Smooth muscle cell (in vitro differentiated cells): ENCODE data around the gene SPATA17. TPM values are rescaled to one million over a fixed set of nuclear protein-coding genes. Genes with fewer than 3 reads are reported as not detected.
"Not testable (repeated sequence)": the region's sequence is repeated elsewhere in the genome, so short reads cannot be mapped to it uniquely, and the experiment has no call there.

Experiments used
- DNase-seq: peaks from one replicate; lab custom pipeline; 2025; ENCODE audit not compliant: unreplicated experiment; lab: John Stamatoyannopoulos, UW
- H2AFZ ChIP-seq: fragments of 200-600 bp; sonication (generic); 2 replicates; pipeline ENCODE4 v1.6.0; 2016; ENCODE audit warnings: antibody characterized with exemption, low read depth, mild to moderate bottlenecking
- H3F3A ChIP-seq: fragments of 200-600 bp; sonication (generic); 2 replicates; pipeline ENCODE4 v1.6.0; 2017; ENCODE audit warnings: antibody characterized with exemption, low read depth
- H3K27ac ChIP-seq: fragments of 200-600 bp; sonication (generic); 2 replicates; pipeline ENCODE4 v1.5.1; 2016; ENCODE audit warnings: low read depth, mild to moderate bottlenecking
- H3K27me3 ChIP-seq: fragments of 200-600 bp; sonication (generic); 2 replicates; pipeline ENCODE4 v1.6.1; 2016; ENCODE audit warnings: low read depth, mild to moderate bottlenecking
- H3K36me3 ChIP-seq: fragments of 200-600 bp; sonication (generic); 2 replicates; pipeline ENCODE4 v1.5.1; 2016; ENCODE audit warnings: low read depth
- H3K4me1 ChIP-seq: fragments of 200-600 bp; sonication (generic); 2 replicates; pipeline ENCODE4 v1.5.1; 2016; ENCODE audit warnings: low read depth
- H3K4me2 ChIP-seq: fragments of 200-600 bp; sonication (generic); 2 replicates; pipeline ENCODE4 v1.6.0; 2016; ENCODE audit warnings: mild to moderate bottlenecking
- H3K4me3 ChIP-seq: fragments of 200-600 bp; sonication (generic); 2 replicates; pipeline ENCODE4 v1.5.1; 2016; ENCODE audit warnings: mild to moderate bottlenecking
- H3K79me2 ChIP-seq: fragments of 200-600 bp; sonication (generic); 2 replicates; pipeline ENCODE4 v1.6.0; 2016; ENCODE audit warnings: low read depth, mild to moderate bottlenecking
- H3K9ac ChIP-seq: fragments of 200-600 bp; sonication (generic); 2 replicates; pipeline ENCODE4 v1.6.0; 2016; ENCODE audit warnings: low read depth
- H3K9me3 ChIP-seq: fragments of 200-600 bp; sonication (generic); replicated peaks from 2 replicates; pipeline ENCODE4 v1.5.1; 2016; ENCODE audit warnings: low read depth
- H4K20me1 ChIP-seq: fragments of 200-600 bp; sonication (generic); 2 replicates; pipeline ENCODE4 v1.6.0; 2016; ENCODE audit warnings: low read depth
- CTCF ChIP-seq: fragments of 200-600 bp; sonication (generic); IDR thresholded peaks from 2 replicates; pipeline ENCODE4 v1.5.1; 2017; ENCODE audit warnings: borderline replicate concordance, mild to moderate bottlenecking, antibody characterized with exemption; ENCODE audit not compliant: insufficient read depth, poor library complexity, severe bottlenecking
- WGBS: methylation state at CpG from one replicate; pipeline ENCODE4 v1.1.7; 2016; ENCODE audit warnings: low lambda C conversion rate; 5-methylcytosine and 5-hydroxymethylcytosine counted together
- polyA plus RNA-seq: library from polyadenylated mRNA; unstranded; fragments of >200 nt; fragmentation: Nextera tagmentation; extraction: Ambion mirVana; gene quantifications from 2 replicates; pipeline ENCODE4 v1.2.1, GENCODE V29; 2016
- total RNA-seq: library from RNA; depleted of rRNA; stranded (reverse); fragments of >200 nt; gene quantifications from 2 replicates; pipeline ENCODE4 v1.2.3, GENCODE V29; 2014

SPATA17 gene
- total and polyA plus RNA-seq, 2 experiments from 2014 or later, result 0.13 to 1.6 TPM

DNA sequence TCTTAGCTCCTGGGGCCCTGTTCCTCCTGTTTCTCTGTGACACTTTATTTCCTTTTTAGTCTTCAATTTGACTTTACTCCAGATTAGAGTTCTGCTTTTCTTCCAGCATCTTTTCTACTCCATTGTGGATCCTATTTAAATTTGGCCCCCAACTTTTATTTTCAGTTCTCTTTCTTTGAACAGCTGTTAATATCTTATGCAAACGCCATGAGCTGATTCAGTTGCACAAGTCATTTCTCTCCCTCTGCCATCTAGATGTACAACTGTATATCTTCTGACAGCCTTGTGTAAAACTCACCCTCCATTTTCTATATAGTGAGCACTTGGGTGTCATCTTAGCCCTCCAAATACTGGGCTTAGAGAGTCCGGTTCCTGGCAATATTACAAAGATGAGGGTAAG is 42.2 kb downstream of the SPATA17 start:
- Histone ChIP-seq H3K27me3 (peaks cover 2% of the 10 kb centered on the region), H3K4me3 (no peak overlapping the region), H3K27ac (no peak overlapping the region), H4K20me1 (no peaks in the 10 kb centered on the region), H3K9me3 (no peaks in the 10 kb centered on the region), H3K4me2 (no peak overlapping the region), H3K9ac (no peak overlapping the region), H3F3A (no peaks in the 10 kb centered on the region), H3K79me2 (no peaks in the 10 kb centered on the region), H3K4me1 (no peaks in the 10 kb centered on the region), H3K36me3 (no peaks in the 10 kb centered on the region), H2AFZ (no peak overlapping the region)
- 82% methylated on average over 2 of the region's 2 CpGs for WGBS
- no peak for TF ChIP-seq CTCF
- DNase-seq, result no peak

DNA sequence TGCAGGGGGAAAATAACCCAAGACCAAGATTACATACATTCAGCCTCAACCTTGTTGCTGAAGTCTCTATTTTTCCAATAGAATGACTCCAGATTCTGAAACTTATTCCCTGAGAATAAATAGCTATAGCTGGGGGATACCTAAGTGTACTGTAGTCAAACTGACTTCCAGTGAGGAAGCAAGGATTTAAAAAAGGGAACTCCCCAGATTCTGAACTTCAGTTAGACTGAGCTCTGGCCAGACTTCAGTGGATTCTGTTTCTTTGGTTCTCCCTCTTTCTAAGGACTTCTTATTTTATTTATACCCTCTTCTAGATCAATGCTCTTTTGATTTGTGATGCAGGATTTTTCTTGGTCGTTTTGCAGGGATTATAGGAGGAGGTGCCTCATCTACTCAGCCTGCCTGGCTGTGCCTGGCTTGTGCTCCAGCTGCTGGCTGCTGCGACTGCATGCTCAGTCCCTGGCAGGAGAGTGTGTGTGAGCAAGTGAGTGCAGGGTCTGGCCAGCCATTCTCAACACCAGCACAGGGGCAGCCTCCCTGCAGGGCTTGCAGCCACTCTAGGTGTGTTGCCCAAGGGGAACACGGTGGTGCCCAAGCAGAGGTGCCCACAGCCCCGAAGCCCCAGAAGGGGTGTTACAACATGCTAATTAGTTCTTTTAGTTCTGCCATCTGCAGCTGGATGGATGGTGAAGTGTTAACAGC is 43.0 kb downstream of the SPATA17 start:
- no peak for DNase-seq
- H3K9ac ChIP-seq, result no peak overlapping the region
- H3K27me3 ChIP-seq, result peaks cover 6% of the 10 kb centered on the region
- no peak overlapping the region for H2AFZ ChIP-seq
- no peaks in the 10 kb centered on the region for H3K9me3 ChIP-seq
- no peaks in the 10 kb centered on the region for H3K79me2 ChIP-seq
- H3F3A ChIP-seq, result no peaks in the 10 kb centered on the region
- H3K4me2 ChIP-seq, result no peak overlapping the region
- no peaks in the 10 kb centered on the region for H4K20me1 ChIP-seq
- TF ChIP-seq CTCF, result no peak
- no peaks in the 10 kb centered on the region for H3K36me3 ChIP-seq
- no peaks in the 10 kb centered on the region for H3K4me1 ChIP-seq
- 71% methylated on average over 4 of the region's 4 CpGs for WGBS
- H3K27ac ChIP-seq, result no peak overlapping the region
- H3K4me3 ChIP-seq, result no peak overlapping the region

DNA sequence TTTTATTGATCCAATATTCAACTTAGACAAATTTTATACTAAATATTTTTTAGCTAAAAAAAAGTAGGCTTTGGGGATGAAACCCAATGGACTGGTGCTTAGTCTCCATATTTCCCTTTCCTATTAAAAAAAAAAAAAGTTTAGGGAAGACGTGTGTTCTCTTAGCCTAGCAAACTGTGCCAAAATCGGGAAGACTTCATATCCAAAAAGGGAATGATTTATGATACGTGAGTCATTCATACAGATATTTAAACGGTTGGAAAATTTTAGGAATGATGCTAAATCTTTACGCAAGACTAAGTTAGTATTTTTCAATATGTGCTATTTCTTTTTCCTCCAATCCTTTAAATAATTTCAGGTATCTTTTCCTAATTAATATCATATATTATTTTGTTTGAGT is 50.7 kb downstream of the SPATA17 start:
- no peaks in the 10 kb centered on the region for H3K79me2 ChIP-seq
- no peaks in the 10 kb centered on the region for H3K4me1 ChIP-seq
- H3K27me3 ChIP-seq, result peaks cover 6% of the 10 kb centered on the region
- no peak overlapping the region for H2AFZ ChIP-seq
- H3K4me2 ChIP-seq, result no peak overlapping the region
- no peak overlapping the region for H3K27ac ChIP-seq
- 90% methylated on average over 5 of the region's 5 CpGs for WGBS
- H3K9ac ChIP-seq, result no peak overlapping the region
- TF ChIP-seq CTCF, result no peak
- H3K36me3 ChIP-seq, result no peaks in the 10 kb centered on the region
- no peaks in the 10 kb centered on the region for H4K20me1 ChIP-seq
- no peak overlapping the region for H3K4me3 ChIP-seq
- H3F3A ChIP-seq, result no peaks in the 10 kb centered on the region
- no peak for DNase-seq
- H3K9me3 ChIP-seq, result no peaks in the 10 kb centered on the region

DNA sequence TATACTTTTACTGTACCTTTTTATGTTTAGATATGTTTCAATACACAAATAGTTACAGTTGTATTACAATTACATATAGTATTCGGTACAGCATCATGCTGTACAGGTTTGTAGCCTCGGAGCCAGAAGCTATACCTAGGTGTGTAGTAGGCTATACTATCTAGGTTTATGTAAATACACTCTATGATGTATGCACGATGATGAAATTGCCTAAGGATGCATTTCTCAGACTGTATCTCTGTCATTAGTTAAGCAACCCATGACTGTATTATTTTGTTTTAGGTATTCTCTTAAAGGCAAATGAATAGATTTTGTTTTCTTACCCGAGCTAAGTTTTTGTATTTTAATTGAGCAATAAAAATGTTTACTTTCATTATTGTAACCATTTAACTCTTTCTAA is 56.4 kb downstream of the SPATA17 start:
- no peaks in the 10 kb centered on the region for H4K20me1 ChIP-seq
- no peak overlapping the region for H3K9ac ChIP-seq
- H3K36me3 ChIP-seq, result no peaks in the 10 kb centered on the region
- H3K4me3 ChIP-seq, result no peak overlapping the region
- WGBS, result 85% methylated on average over 4 of the region's 4 CpGs
- no peaks in the 10 kb centered on the region for H3K79me2 ChIP-seq
- no peak overlapping the region for H2AFZ ChIP-seq
- H3F3A ChIP-seq, result no peaks in the 10 kb centered on the region
- no peaks in the 10 kb centered on the region for H3K27me3 ChIP-seq
- DNase-seq, result no peak
- no peaks in the 10 kb centered on the region for H3K9me3 ChIP-seq
- H3K27ac ChIP-seq, result no peak overlapping the region
- TF ChIP-seq CTCF, result no peak
- H3K4me2 ChIP-seq, result no peak overlapping the region
- H3K4me1 ChIP-seq, result no peaks in the 10 kb centered on the region

DNA sequence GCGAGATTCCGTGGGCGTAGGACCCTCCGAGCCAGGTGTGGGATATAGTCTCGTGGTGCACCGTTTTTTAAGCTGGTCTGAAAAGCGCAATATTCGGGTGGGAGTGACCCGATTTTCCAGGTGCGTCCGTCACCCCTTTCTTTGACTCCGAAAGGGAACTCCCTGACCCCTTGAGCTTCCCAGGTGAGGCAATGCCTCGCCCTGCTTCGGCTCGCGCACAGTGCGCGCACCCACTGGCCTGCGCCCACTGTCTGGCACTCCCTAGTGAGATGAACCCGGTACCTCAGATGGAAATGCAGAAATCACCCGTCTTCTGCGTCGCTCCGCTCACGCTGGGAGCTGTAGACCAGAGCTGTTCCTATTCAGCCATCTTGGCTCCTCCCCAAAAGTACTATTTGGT is 65.0 kb downstream of the SPATA17 start:
- not testable (repeated sequence) for H3K9me3 ChIP-seq, H3K4me3 ChIP-seq, H4K20me1 ChIP-seq, H3K27me3 ChIP-seq, H3K36me3 ChIP-seq, H2AFZ ChIP-seq, DNase-seq, H3K27ac ChIP-seq, H3K4me1 ChIP-seq, H3K9ac ChIP-seq, H3K79me2 ChIP-seq, H3F3A ChIP-seq, H3K4me2 ChIP-seq
- 94% methylated on average over 25 of the region's 25 CpGs for WGBS
